K562 (cell line): ENCODE results near the gene CCDC148. TPM values are rescaled to one million over a fixed set of nuclear protein-coding genes. Genes with fewer than 3 reads are reported as not detected.

ENCODE experiments used
- ATF7 ChIP-seq: fragments of 450-650 bp; IDR thresholded peaks from 2 replicates; pipeline ENCODE4 v1.7.1; 2014; ENCODE audit warnings: mild to moderate bottlenecking, moderate library complexity
- CBFA2T2 ChIP-seq: fragments of 450-650 bp; conservative IDR thresholded peaks from 2 replicates; pipeline ENCODE4 v1.6.1; 2017; ENCODE audit warnings: mild to moderate bottlenecking
- CCNT2 ChIP-seq: IDR thresholded peaks from 2 replicates; pipeline ENCODE4 v1.6.1; 2011; ENCODE audit warnings: borderline replicate concordance, low read depth, mild to moderate bottlenecking, moderate library complexity, mixed read lengths, low read length; ENCODE audit not compliant: insufficient read length; ENCODE audit errors: extremely low read depth
- DPF2 ChIP-seq: fragments of 450-650 bp; IDR thresholded peaks from 2 replicates; pipeline ENCODE4 v1.6.1; 2016
- ESRRA ChIP-seq: fragments of 450-650 bp; IDR thresholded peaks from 2 replicates; pipeline ENCODE4 v1.6.1; 2014; ENCODE audit warnings: low read depth, mild to moderate bottlenecking, moderate library complexity, borderline replicate concordance
- JUND ChIP-seq, 2 experiments: IDR thresholded peaks; 2 replicates in 1 of 2; 3 replicates in 1 of 2; pipeline ENCODE4 v1.6.1; 2011; ENCODE audit warnings: borderline replicate concordance in 2 of 2, low read depth in 2 of 2, low read length in 2 of 2, improper control_type of control experiment in 1 of 2, missing biosample characterization in 1 of 2, missing genetic modification characterization in 1 of 2, missing genetic modification reagents in 1 of 2
- MBD2 ChIP-seq: sonication (generic); IDR thresholded peaks from 2 replicates; pipeline ENCODE4 v1.6.1; 2016; ENCODE audit warnings: low read depth, borderline replicate concordance
- MNT ChIP-seq, 2 experiments: fragments of 450-650 bp; conservative IDR thresholded peaks; 2 replicates each; pipeline ENCODE4 v1.6.1; 2017; ENCODE audit warnings: mild to moderate bottlenecking in 2 of 2, moderate library complexity in 2 of 2
- MTA1 ChIP-seq: fragments of 450-650 bp; IDR thresholded peaks from 2 replicates; pipeline ENCODE4 v1.6.1; 2017; ENCODE audit warnings: borderline replicate concordance
- NFIC ChIP-seq: fragments of 450-650 bp; IDR thresholded peaks from 2 replicates; pipeline ENCODE4 v1.6.1; 2017; ENCODE audit warnings: mild to moderate bottlenecking, inconsistent platforms
- NR2C1 ChIP-seq, 2 experiments: fragments of 450-650 bp; IDR thresholded peaks; 2 replicates each; pipeline ENCODE4 v1.6.1; 2017; ENCODE audit warnings: mild to moderate bottlenecking in 2 of 2, antibody characterized with exemption in 1 of 2, inconsistent platforms in 1 of 2, missing compliant biosample characterization in 1 of 2, missing genetic modification characterization in 1 of 2
- RBM34 ChIP-seq: fragments of 200-400 bp; formaldehyde crosslinking; IDR thresholded peaks from 2 replicates; pipeline ENCODE4 v1.6.1; 2018; ENCODE audit warnings: low read length, borderline replicate concordance; ENCODE audit not compliant: insufficient read depth
- RCOR1 ChIP-seq, 2 experiments: IDR thresholded peaks; 2 replicates each; pipeline ENCODE4 v1.6.1; 2012; ENCODE audit warnings: low read depth in 2 of 2, low read length in 2 of 2, borderline replicate concordance in 1 of 2, improper control_type of control experiment in 1 of 2
- RUNX1 ChIP-seq: sonication (generic); IDR thresholded peaks from 2 replicates; pipeline ENCODE4 v1.6.1; 2016; ENCODE audit warnings: antibody characterized with exemption, low read depth
- SMAD4 ChIP-seq: fragments of 250-450 bp; sonication (Bioruptor Pico); conservative IDR thresholded peaks from 2 replicates; pipeline ENCODE4 v1.8.0; 2021; ENCODE audit warnings: inconsistent platforms, mild to moderate bottlenecking, moderate library complexity
- STAT5A ChIP-seq: IDR thresholded peaks from 2 replicates; pipeline ENCODE4 v1.6.1; 2012; ENCODE audit warnings: low read length, inconsistent platforms, borderline replicate concordance
- TAL1 ChIP-seq: fragments of 450-650 bp; IDR thresholded peaks from 2 replicates; pipeline ENCODE4 v1.6.1; 2016; ENCODE audit warnings: mild to moderate bottlenecking
- TEAD4 ChIP-seq, 2 experiments: sonication (generic) in 1 of 2; formaldehyde crosslinking in 1 of 2; IDR thresholded peaks; 2 replicates each; pipeline versions ENCODE4 v1.6.1 to v1.8.0; 2012 to 2022; ENCODE audit warnings: borderline replicate concordance in 1 of 2, inconsistent platforms in 1 of 2, low read length in 1 of 2, mild to moderate bottlenecking in 1 of 2, missing genetic modification reagents in 1 of 2
- ZEB2 ChIP-seq: fragments of 450-650 bp; IDR thresholded peaks from 2 replicates; pipeline ENCODE4 v1.6.1; 2016
- ZKSCAN3 ChIP-seq: fragments of 250-450 bp; sonication (Bioruptor Pico); IDR thresholded peaks from 2 replicates; pipeline ENCODE4 v1.4.0; 2020
- ZNF551 ChIP-seq: fragments of 250-450 bp; sonication (Bioruptor Pico); IDR thresholded peaks from 2 replicates; pipeline ENCODE4 v1.5.0; 2021; ENCODE audit warnings: mild to moderate bottlenecking, moderate library complexity
- ZNF644 ChIP-seq: fragments of 200-800 bp; sonication (Bioruptor generic); IDR thresholded peaks from 2 replicates; pipeline ENCODE4 v1.6.1; 2016; ENCODE audit warnings: low read depth, missing genetic modification characterization, missing compliant biosample characterization
- ZZZ3 ChIP-seq: fragments of 450-650 bp; IDR thresholded peaks from 2 replicates; pipeline ENCODE4 v1.6.1; 2016; ENCODE audit warnings: antibody characterized with exemption, mild to moderate bottlenecking, moderate library complexity
- polyA plus RNA-seq, 8 experiments: library from polyadenylated mRNA; depleted of rRNA in 4 of 8; stranded (reverse) in 5 of 8; unstranded in 3 of 8; fragments of >200 nt; fragmentation: Nextera tagmentation in 2 of 8; fragmentation: Illumina TruSeq in 1 of 8; extraction: Ambion mirVana in 2 of 8; extraction: Trizol in 1 of 8; gene quantifications; 2 replicates each; pipeline versions ENCODE4 v1.2.1 to v1.2.3, GENCODE V29; 2011 to 2014; ENCODE audit warnings: inconsistent platforms in 1 of 8, missing spikeins in 1 of 8
- total RNA-seq, 7 experiments: library from RNA; depleted of rRNA in 6 of 7; stranded (reverse); fragments of >200 nt in 6 of 7; fragmentation: Illumina TruSeq in 2 of 7; extraction: Trizol in 2 of 7; gene quantifications; 2 replicates each; pipeline versions ENCODE4 v1.2.1 to v1.2.3, GENCODE V29; 2011 to 2021; ENCODE audit warnings: low replicate concordance in 1 of 7
- TF ChIP-seq, protein P1 (sequence below): fragments of 250-450 bp; sonication (Bioruptor Pico); IDR thresholded peaks from 2 replicates; pipeline ENCODE4 v1.4.0; 2020; ENCODE audit warnings: mild to moderate bottlenecking, moderate library complexity
- TF ChIP-seq, protein P2 (sequence below): sonication (generic); IDR thresholded peaks from 2 replicates; pipeline ENCODE4 v1.6.1; 2016

CCDC148 gene
- total and polyA plus RNA-seq, 9 of the 15 experiments (the other 6 are each of a cell fraction or from before 2014, with no cell fraction given), result 0.10 to 1.4 (median 0.65) TPM

GRCh38 chr2:158228943-158229508 lies 227.5 kb downstream of the CCDC148 start (continued):
- peak; percentile 94 for TF ChIP-seq TEAD4 (IDR thresholded peaks at IDR 0.05; ENCODE audit: low read length)
- no peak for TF ChIP-seq TEAD4 (CRISPR knock-in tag; IDR thresholded peaks at IDR 0.05; ENCODE audit: borderline replicate concordance)
- peak; percentile 41 for TF ChIP-seq CCNT2
- no peak for TF ChIP-seq ZNF644
- TF ChIP-seq MTA1, result peak; percentile 37; the same call in 1 of the 2 replicates
- TF ChIP-seq ZNF551, result no peak
- peak; percentile 50 for TF ChIP-seq NFIC
- TF ChIP-seq, protein P1, sequence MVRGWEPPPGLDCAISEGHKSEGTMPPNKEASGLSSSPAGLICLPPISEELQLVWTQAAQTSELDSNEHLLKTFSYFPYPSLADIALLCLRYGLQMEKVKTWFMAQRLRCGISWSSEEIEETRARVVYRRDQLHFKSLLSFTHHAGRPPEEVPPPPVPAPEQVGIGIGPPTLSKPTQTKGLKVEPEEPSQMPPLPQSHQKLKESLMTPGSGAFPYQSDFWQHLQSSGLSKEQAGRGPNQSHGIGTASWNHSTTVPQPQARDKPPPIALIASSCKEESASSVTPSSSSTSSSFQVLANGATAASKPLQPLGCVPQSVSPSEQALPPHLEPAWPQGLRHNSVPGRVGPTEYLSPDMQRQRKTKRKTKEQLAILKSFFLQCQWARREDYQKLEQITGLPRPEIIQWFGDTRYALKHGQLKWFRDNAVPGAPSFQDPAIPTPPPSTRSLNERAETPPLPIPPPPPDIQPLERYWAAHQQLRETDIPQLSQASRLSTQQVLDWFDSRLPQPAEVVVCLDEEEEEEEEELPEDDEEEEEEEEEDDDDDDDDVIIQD (CRISPR knock-in tag), result no peak
- TF ChIP-seq MBD2, result peak; percentile 51; the same call in 1 of the 2 replicates
- peak; percentile 50; the same call in 1 of the 2 replicates for TF ChIP-seq ZZZ3
- peak; percentile 84 for TF ChIP-seq STAT5A
- peak; percentile 83 for TF ChIP-seq DPF2
- no peak for TF ChIP-seq ZKSCAN3
- TF ChIP-seq TAL1, result peak; percentile 85
- TF ChIP-seq CBFA2T2, result peak; percentile 89
- 0 out of 2 replicates have a peak, but pooled peaks have one; percentile 29 for TF ChIP-seq ATF7
- TF ChIP-seq ESRRA, result peak; percentile 36; the same call in 1 of the 2 replicates
- TF ChIP-seq, protein P2, sequence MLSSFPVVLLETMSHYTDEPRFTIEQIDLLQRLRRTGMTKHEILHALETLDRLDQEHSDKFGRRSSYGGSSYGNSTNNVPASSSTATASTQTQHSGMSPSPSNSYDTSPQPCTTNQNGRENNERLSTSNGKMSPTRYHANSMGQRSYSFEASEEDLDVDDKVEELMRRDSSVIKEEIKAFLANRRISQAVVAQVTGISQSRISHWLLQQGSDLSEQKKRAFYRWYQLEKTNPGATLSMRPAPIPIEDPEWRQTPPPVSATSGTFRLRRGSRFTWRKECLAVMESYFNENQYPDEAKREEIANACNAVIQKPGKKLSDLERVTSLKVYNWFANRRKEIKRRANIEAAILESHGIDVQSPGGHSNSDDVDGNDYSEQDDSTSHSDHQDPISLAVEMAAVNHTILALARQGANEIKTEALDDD, result peak; percentile 46; the same call in 1 of the 2 replicates
- no peak for TF ChIP-seq RBM34
- peak in 1 of 2 experiments; percentile 61; a peak in 2 of 4 replicates for TF ChIP-seq RCOR1 (IDR thresholded peaks at IDR 0.05; ENCODE audit: borderline replicate concordance in 1 of 2, low read depth in 2 of 2, low read length in 2 of 2)
- peak; percentile 71 for TF ChIP-seq ZEB2
- TF ChIP-seq NR2C1 (IDR thresholded peaks at IDR 0.05), result 0 out of 2 replicates have a peak, but pooled peaks have one; percentile 32
- TF ChIP-seq NR2C1 (tag; IDR thresholded peaks at IDR 0.05), result no peak
- peak; percentile 30; the same call in 1 of the 2 replicates for TF ChIP-seq JUND (IDR thresholded peaks at IDR 0.05; ENCODE audit: borderline replicate concordance, low read depth, low read length)
- no peak; the same call in 2 of the 3 replicates for TF ChIP-seq JUND (tag; IDR thresholded peaks at IDR 0.05; ENCODE audit: borderline replicate concordance, low read depth, low read length)
- TF ChIP-seq RUNX1, result no peak
- peak; percentile 89 for TF ChIP-seq SMAD4 (CRISPR knock-in tag)
- TF ChIP-seq MNT (conservative IDR thresholded peaks at IDR 0.05), result 0 out of 4 replicates have a peak, but pooled peaks have one; percentile 24 to 30
